ENCODE data around the gene MAPK8IP1. TPM values are rescaled to one million over a fixed set of nuclear protein-coding genes. Genes with fewer than 3 reads are reported as not detected.

Gene MAPK8IP1
- total and polyA plus RNA-seq, 2 experiments from 2014 or later, result 5.9 to 39.4 TPM

GRCh38 chr11:45881708-45882368 lies 3.6 kb upstream of the MAPK8IP1 start (continued):
- TF ChIP-seq ZNF462 (CRISPR knock-in tag; IDR thresholded peaks at IDR 0.05), result no peak
- TF ChIP-seq EZH2 (IDR thresholded peaks at IDR 0.05; ENCODE audit: low read depth, unreplicated experiment), result no peak

GRCh38 chr11:45884596-45885185 lies 760 bp upstream of the MAPK8IP1 start:
- ATAC-seq (no peak), DNase-seq (ENCODE audit: low spot score) (no peak)
- Histone ChIP-seq H3K4me3 (peak overlapping the region; percentile 49), H4K20me1 (replicated peaks; ENCODE audit: insufficient read depth) (peaks cover 10% of the 10 kb centered on the region), H3K36me3 (ENCODE audit: insufficient read depth) (no peaks in the 10 kb centered on the region), H3K27ac (ENCODE audit: low read depth) (no peak overlapping the region), H3K9me2 (ENCODE audit: insufficient read depth) (no peaks in the 10 kb centered on the region), H2AFZ (no peak overlapping the region), H3K4me1 (ENCODE audit: insufficient read depth) (peaks cover 9% of the 10 kb centered on the region; the same call in 1 of the 2 replicates), H3K79me2 (replicated peaks; ENCODE audit: insufficient read depth) (peaks cover 9% of the 10 kb centered on the region; the same call in 1 of the 2 replicates), H3K4me2 (peak overlapping the region; percentile 74), H3K27me3 (ENCODE audit: insufficient read depth) (no peaks in the 10 kb centered on the region), H3F3A (replicated peaks; ENCODE audit: low read depth) (no peaks in the 10 kb centered on the region)
- Mint-ChIP-seq H3K36me3 (ENCODE audit: low read depth) (no peaks in the 10 kb centered on the region; the same call in 2 of the 3 replicates), H3K27ac (no peak overlapping the region), H3K27me3 (ENCODE audit: insufficient read depth, low read depth, poor library complexity) (peaks cover 7% of the 10 kb centered on the region), H3K4me3 (peak overlapping the region; percentile 68), H3K4me1 (peaks cover 10% of the 10 kb centered on the region), H3K9me3 (no peaks in the 10 kb centered on the region)
- TF ChIP-seq EZH2phosphoT487 (IDR thresholded peaks at IDR 0.05; ENCODE audit: unreplicated experiment) (no peak), EZH2 (IDR thresholded peaks at IDR 0.05; ENCODE audit: low read depth, unreplicated experiment) (no peak), ZNF462 (CRISPR knock-in tag; IDR thresholded peaks at IDR 0.05) (no peak), STAT1 (IDR thresholded peaks at IDR 0.05; ENCODE audit: unreplicated experiment) (no peak), NANOG (IDR thresholded peaks at IDR 0.05; ENCODE audit: borderline replicate concordance) (no peak), JUNB (IDR thresholded peaks at IDR 0.05; ENCODE audit: unreplicated experiment) (no peak), ZNF331 (CRISPR knock-in tag; IDR thresholded peaks at IDR 0.05; ENCODE audit: low read depth) (no peak), POLR2AphosphoS5 (IDR thresholded peaks at IDR 0.05; ENCODE audit: low read depth) (no peak)
